GM13977 (cell line): ENCODE results near the gene FAHD2A.

Experiments
- DNase-seq: peaks from one replicate; pipeline ENCODE4 v3.0.0; 2012; ENCODE audit warnings: low spot score
- CTCF ChIP-seq: IDR thresholded peaks from 2 replicates; pipeline ENCODE4 v1.5.1; 2012; ENCODE audit warnings: mild to moderate bottlenecking, control low read depth; ENCODE audit not compliant: insufficient read depth; ENCODE audit errors: extremely low read depth, missing control alignments
- in situ Hi-C: fragments of 300-500 bp; cut with MboI; formaldehyde crosslinking; loops from one replicate; pipeline ENCODE4 v1.12.0; 2022; ENCODE audit warnings: low sequenced_read_pairs, low pct_unique_long_range_greater_than_20kb, mixed read lengths, inconsistent platforms; ENCODE audit not compliant: unreplicated experiment

The FAHD2A gene

GRCh38 chr2:95390272-95390880 lies 12.1 kb upstream of the FAHD2A start:
- no peak for DNase-seq
- in situ Hi-C loops, result no loop called here
- no peak for TF ChIP-seq CTCF

GRCh38 chr2:95390881-95391321 lies 11.6 kb upstream of the FAHD2A start:
- DNase-seq, result no peak
- TF ChIP-seq CTCF, result no peak
- in situ Hi-C loops, result no loop called here

- in situ Hi-C loops, result no loop called here
- no peak for DNase-seq
- no peak for TF ChIP-seq CTCF
These were observed 10.7 kb upstream of the FAHD2A start for GRCh38 chr2:95391641-95392310.

GRCh38 chr2:95392320-95392719 lies 10.2 kb upstream of the FAHD2A start:
- no peak for TF ChIP-seq CTCF

GRCh38 chr2:95392730-95393455 lies 9.6 kb upstream of the FAHD2A start:
- DNase-seq, result no peak
- in situ Hi-C loops, result no loop called here
- TF ChIP-seq CTCF, result peak; percentile 37

More at GRCh38 chr2:95392320-95392719, 10.2 kb upstream of the FAHD2A start:
- in situ Hi-C loops, result no loop called here
- DNase-seq, result no peak

GRCh38 chr2:95393901-95394300 lies 8.6 kb upstream of the FAHD2A start:
- in situ Hi-C loops, result no loop called here
- TF ChIP-seq CTCF, result no peak
- no peak for DNase-seq
